OCI-LY1 (cell line): ENCODE data around the gene CDH4.
"Not testable (repeated sequence)": the region's sequence is repeated elsewhere in the genome, so short reads cannot be mapped to it uniquely, and the experiment has no call there.

ENCODE experiments used
- EZH2 ChIP-seq: fragments of 200-600 bp; sonication (generic), shearing (Covaris generic); IDR thresholded peaks from 2 replicates; pipeline ENCODE4 v1.8.0; 2017; ENCODE audit warnings: borderline replicate concordance, mixed run types, mild to moderate bottlenecking, antibody characterized with exemption, low read length, moderate library complexity, mixed read lengths
- TF ChIP-seq, protein P1 (sequence below): fragments of 200-600 bp; sonication (generic), shearing (Covaris generic); IDR thresholded peaks from 2 replicates; pipeline ENCODE4 v1.5.1; 2017; ENCODE audit warnings: mild to moderate bottlenecking, antibody characterized with exemption, low read length, moderate library complexity, mixed read lengths

DNA sequence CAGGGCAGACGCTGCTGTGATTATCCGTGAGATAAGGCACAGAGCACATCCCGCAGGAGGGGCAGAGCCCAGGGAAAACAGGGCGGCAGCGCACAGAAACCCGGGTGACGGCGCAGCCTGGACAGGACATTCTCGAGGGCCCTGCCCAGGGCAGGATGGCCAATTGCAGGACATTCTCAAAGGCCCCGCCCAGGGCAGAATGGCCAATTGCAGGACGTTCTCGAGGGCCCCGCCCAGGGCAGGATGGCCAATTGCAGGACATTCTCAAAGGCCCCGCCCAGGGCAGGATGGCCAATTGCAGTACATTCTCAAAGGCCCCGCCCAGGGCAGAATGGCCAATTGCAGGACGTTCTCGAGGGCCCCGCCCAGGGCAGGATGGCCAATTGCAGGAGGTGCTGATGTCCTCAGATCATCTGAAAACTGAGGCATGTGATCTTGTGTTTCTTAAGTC lies 173.5 kb downstream of the CDH4 start:
- TF ChIP-seq, protein P1, sequence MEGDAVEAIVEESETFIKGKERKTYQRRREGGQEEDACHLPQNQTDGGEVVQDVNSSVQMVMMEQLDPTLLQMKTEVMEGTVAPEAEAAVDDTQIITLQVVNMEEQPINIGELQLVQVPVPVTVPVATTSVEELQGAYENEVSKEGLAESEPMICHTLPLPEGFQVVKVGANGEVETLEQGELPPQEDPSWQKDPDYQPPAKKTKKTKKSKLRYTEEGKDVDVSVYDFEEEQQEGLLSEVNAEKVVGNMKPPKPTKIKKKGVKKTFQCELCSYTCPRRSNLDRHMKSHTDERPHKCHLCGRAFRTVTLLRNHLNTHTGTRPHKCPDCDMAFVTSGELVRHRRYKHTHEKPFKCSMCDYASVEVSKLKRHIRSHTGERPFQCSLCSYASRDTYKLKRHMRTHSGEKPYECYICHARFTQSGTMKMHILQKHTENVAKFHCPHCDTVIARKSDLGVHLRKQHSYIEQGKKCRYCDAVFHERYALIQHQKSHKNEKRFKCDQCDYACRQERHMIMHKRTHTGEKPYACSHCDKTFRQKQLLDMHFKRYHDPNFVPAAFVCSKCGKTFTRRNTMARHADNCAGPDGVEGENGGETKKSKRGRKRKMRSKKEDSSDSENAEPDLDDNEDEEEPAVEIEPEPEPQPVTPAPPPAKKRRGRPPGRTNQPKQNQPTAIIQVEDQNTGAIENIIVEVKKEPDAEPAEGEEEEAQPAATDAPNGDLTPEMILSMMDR: not testable (repeated sequence)
- not testable (repeated sequence) for TF ChIP-seq EZH2
